ENCODE data around the gene CTAGE1.

Gene CTAGE1

DNA sequence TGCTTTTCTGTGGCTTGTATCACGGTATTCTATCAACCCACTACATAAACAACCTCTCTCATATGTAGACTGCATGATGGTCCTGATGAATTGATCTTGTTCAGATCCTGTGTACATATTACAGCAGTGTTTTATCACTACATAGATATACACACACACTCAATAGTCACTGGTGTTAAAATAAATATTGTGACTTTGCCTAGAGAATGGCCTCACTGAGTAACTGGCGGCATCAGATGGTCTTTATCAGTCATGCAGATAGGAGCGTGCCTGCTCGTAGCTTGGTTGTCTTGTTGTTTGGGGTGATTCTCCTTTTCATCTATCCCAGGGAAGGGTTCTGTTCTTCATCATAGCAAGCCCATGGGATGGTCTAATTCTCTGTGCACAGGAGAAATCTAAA lies 18.4 kb upstream of the CTAGE1 start:
- DNase-seq (ENCODE audit: extremely low read depth in 1 of 2, low read depth in 1 of 2), result no peak

- no peak for DNase-seq (ENCODE audit: extremely low read depth in 1 of 2, low read depth in 1 of 2)
These were observed 17.4 kb upstream of the CTAGE1 start for GRCh38 chr18:22434973-22435608.

DNA sequence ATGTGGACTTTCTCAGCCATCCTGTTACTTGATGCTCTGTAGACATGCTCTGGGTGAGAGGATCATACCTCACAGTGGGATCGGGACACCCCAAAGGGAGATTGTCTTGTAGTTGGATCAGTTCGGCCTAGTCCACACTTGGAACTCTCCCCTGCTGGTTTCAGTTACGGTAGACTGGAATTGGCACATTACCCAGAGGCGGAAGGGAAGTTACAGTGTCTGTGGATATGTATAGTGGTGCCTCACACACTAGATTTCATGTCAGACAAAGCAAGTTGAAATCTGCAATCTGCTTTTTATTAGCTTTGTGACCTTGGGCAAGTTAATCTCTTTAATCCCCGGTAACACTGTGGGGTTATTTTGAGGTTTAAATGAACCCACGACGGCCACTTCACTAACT lies 16.2 kb upstream of the CTAGE1 start:
- DNase-seq (ENCODE audit: extremely low read depth in 1 of 2, low read depth in 1 of 2), result no peak

DNA sequence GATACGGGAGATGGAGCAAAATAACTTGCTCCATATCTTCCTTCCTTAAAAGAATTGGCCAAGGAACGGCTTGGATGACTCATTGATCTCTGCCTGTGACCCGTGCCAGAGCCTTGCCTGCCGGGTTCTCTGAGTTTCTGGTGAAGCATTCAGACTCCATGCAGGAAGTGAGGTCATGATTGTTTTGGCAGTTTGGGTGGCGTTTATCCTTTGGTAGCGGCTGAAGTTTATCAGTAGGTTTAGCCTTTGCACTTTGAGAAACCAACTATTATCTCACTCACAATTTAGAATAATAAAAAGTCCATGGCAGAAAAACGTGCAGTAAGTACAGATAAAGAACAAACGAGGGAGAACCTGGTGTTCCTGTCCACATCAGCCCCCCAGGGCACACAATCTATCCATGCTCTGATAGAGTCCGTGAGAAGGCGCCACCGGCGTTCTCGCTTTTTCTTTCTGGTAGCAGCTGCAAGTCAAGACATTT lies 15.0 kb upstream of the CTAGE1 start:
- DNase-seq (ENCODE audit: extremely low read depth in 1 of 2, low read depth in 1 of 2), result no peak

DNA sequence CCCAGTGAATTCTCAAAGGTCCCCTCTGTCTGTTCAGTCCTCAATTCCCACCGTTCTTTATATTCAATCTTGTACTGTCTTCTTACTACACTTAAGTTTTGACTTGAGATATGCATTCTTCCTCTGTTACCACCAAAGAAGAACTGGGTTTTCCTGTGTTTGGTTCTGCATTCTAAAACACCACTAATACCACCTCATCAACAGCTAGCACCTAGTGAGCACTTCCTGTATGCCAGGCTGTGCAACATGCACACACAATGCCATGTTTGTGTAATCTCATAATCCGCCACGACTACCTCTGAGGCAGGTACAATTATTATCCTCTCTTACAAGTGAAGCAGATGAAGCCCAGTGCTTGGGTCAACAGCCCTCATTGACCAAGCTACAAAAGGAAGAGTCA lies 11.8 kb upstream of the CTAGE1 start:
- no peak for DNase-seq (ENCODE audit: extremely low read depth in 1 of 2, low read depth in 1 of 2)

DNA sequence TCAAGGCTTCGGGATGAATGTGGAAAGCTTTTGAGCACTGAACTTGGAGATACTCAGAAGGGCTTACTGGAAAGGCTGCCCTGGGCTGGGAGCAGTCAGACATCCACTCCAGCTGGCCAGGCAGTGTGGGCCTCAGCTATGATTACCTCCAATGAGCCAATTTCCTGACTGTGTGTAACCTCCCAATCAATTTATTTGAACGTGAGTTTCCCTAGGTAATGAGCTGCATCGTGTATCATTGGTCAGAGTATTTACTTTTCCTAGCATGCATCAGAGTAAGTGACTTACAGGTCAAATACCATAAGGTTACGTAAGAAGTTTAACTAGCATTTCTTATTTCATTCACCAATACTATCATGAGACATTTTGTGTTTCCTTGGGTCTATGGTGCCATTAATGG lies 11.0 kb upstream of the CTAGE1 start:
- no peak for DNase-seq (ENCODE audit: extremely low read depth in 1 of 2, low read depth in 1 of 2)

DNA sequence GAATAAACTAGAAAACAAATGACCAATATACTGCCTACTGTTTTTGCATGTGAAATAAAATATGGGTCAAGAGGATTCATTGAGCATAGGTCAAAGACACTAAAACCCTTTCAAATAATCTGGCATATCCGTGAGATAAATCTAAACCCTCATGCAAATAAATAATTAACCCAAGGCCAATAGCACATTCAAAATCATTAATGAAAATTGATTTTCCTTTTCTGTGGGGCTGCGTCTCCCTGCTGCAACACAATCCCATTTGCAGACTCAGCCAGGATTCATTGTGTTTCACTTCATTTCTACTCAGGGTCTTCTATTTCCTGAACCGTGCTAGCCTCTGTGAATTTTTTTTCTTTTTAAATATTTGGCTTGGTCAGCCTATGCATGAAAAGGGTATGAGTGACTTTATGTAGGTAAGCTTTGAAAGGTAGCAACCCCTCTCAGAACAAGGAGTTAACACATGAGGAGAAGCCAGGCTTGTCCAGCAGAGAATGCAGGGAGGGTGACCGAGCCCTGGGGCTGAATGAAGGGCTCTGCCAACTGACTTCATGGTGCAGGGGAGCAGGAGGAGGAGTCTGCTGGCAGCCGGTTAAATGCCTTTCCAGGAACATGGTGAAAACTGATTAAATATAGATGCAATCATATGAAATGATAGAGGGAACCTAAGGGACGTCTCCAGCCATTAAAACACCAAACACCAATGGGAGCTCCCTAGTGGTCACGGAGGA lies 10.3 kb upstream of the CTAGE1 start:
- no peak for DNase-seq (ENCODE audit: extremely low read depth in 1 of 2, low read depth in 1 of 2)

DNA sequence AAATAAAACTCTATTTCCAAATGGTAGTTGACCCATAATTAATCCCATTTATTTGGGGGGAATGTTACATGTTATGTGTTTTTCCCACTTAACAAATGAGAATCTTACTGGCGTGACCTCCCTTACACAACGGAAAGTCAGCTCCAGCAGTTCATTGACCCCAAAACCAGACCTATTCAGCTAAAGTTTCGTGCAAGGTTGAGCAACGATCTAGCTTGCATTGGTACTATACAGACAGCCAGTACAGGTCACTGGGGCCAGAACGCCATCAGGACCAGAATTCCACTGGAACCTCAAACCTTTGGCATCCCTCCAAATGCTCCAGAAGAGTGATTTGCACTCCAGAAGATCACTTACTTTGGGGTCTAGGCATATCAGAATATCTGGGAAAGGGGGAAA lies 6.8 kb upstream of the CTAGE1 start:
- no peak for DNase-seq (ENCODE audit: extremely low read depth in 1 of 2, low read depth in 1 of 2)

GRCh38 chr18:22423878-22424564 lies 6.3 kb upstream of the CTAGE1 start:
- no peak for DNase-seq (ENCODE audit: extremely low read depth in 1 of 2, low read depth in 1 of 2)

GRCh38 chr18:22422909-22423548 lies 5.3 kb upstream of the CTAGE1 start:
- DNase-seq (ENCODE audit: extremely low read depth in 1 of 2, low read depth in 1 of 2), result no peak

- DNase-seq (ENCODE audit: extremely low read depth in 1 of 2, low read depth in 1 of 2), result no peak
These were observed 2.9 kb upstream of the CTAGE1 start for GRCh38 chr18:22420652-22421051.

DNA sequence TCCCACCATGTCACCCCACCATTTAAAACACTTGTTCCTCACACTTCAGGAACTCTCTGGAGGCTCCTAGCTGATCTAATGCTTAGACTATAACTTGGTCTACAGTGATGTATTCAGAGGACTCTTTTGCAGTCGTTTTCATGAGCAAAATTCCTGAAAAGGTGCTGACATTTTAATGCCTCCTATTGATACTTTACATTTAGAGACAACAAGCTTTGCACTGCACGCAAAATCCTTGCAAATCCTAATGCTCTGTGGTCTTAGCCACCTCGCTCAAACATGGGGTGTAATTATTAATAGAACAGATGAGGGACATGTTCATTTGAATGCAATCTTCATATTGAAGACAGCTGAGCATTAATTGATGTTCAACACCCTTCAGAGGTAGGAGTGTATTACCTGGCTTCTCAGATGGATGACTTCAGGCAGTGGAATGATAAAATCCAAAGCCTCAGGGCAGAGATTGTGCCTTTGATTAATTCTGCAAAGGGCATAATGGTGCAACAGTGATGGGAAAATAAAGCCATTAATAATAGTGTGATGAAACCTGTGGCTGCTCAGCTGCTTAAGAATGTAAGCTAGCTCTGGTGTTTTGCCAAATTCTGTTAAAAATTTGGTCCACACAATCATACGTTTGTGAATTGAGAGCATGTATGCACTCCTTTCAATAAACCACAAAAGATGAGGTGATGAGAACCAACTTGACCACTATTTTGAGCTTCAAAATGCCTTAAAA lies 5.4 kb downstream of the CTAGE1 start:
- no peak for DNase-seq (ENCODE audit: extremely low read depth in 1 of 2, low read depth in 1 of 2)

DNA sequence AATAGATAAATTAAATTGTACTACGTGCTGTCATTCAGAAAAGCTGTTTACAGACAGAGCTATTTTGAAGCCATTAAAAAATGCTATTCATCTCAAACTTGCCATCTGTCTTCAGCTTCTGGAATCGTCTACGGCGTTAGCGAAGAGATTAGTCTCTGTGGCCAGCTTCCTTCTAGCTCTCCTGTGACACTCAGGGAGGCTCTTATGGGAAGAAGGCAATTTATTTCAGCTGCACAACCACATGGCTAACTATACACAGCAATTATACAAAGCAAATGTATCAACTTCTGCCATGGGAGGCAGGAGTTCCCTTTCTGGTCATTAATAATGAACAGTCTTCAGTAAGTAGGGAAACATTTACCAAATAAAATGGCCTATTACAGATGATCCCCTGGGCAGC lies 6.3 kb downstream of the CTAGE1 start:
- no peak for DNase-seq (ENCODE audit: extremely low read depth in 1 of 2, low read depth in 1 of 2)

GRCh38 chr18:22410126-22410525 lies 7.6 kb downstream of the CTAGE1 start:
- no peak for DNase-seq (ENCODE audit: extremely low read depth in 1 of 2, low read depth in 1 of 2)

- DNase-seq (ENCODE audit: extremely low read depth in 1 of 2, low read depth in 1 of 2), result no peak
These were observed 8.3 kb downstream of the CTAGE1 start for GRCh38 chr18:22409445-22409844.

DNA sequence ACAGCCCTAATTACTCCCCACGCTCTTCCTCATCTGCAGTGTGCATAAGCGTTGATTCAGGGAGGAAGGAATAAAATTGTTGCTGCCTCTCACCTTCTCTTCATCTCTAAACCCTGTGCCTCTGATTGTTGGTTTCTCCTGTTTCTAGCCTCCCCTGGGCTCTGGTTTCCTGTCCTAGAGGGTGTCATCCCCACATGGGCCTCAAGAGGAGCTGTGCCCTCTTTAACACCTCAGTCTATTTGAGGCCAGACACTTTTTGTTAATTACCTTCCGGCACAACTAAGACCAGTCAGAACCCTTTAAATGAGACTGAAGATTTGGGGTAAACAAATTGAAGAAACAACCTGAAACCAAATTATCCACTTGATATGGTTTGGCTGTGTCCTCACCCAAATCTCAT lies 9.7 kb downstream of the CTAGE1 start:
- no peak for DNase-seq (ENCODE audit: extremely low read depth in 1 of 2, low read depth in 1 of 2)

DNA sequence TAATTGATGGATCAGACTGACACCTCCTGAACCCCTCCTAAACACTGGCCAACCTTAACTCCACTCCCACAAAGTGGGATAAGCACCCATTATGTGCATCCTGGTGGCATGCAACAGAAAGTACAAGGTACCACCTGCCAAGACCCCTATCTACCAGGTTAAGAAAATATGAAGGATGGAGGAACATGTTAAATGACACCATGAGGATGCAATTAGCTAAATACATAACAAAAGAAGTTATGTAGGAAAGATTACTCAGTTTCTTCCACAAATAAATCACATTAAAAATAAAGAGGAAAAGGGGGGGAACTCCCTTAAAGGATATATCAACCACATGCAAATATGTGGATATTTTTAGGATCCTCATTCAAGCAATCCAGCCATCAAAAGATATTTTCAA lies 12.6 kb downstream of the CTAGE1 start:
- no peak for DNase-seq (ENCODE audit: extremely low read depth in 1 of 2, low read depth in 1 of 2)

- no peak for DNase-seq (ENCODE audit: extremely low read depth in 1 of 2, low read depth in 1 of 2)
These were observed 13.8 kb downstream of the CTAGE1 start for GRCh38 chr18:22403950-22404349.

- no peak for DNase-seq (ENCODE audit: extremely low read depth in 1 of 2, low read depth in 1 of 2)
These were observed 17.8 kb downstream of the CTAGE1 start for GRCh38 chr18:22399949-22400348.

GRCh38 chr18:22398464-22398863 lies 19.3 kb downstream of the CTAGE1 start:
- DNase-seq (ENCODE audit: extremely low read depth in 1 of 2, low read depth in 1 of 2), result no peak

DNA sequence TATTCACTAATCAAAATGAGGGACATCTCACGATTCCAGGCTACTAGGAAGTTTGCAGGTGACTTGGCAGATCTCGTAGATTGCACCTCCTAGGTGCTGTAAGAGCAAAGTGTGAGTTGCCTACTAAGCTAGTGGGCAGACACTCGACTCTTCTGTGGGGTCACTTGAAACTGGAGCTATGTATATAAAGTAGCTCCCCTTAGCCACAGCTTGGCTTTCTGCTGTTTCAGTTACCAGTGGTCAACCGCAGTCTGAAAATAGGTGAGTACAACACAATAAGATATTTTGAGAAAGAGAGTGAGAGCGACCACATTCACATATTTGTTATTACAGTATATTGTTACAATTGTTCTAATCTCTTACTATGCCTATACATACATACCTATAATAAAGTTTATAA lies 23.3 kb downstream of the CTAGE1 start:
- no peak for DNase-seq (ENCODE audit: extremely low read depth in 1 of 2, low read depth in 1 of 2)

All from activated CD8-positive, alpha-beta memory T cell treated with anti-CD3 and anti-CD28 coated beads for 1 hour (primary cell).